Activated CD8-positive, alpha-beta T cell treated with anti-CD3 and anti-CD28 coated beads for 36 hours (primary cell): Measurements from ENCODE around the gene OR14I1. TPM values are rescaled to one million over a fixed set of nuclear protein-coding genes. Genes with fewer than 3 reads are reported as not detected.

ENCODE experiments used
- ATAC-seq: fragments of 200-7000 bp; cut with Tn5 transposase; one replicate; pipeline ENCODE4 v1.10.0; 2021; ENCODE audit warnings: mild to moderate bottlenecking, moderate library complexity
- CTCF ChIA-PET: fragments of 350-600 bp; sonication (Branson Sonifier 250); formaldehyde crosslinking; loops from one replicate; lab custom pipeline; 2021; ENCODE audit warnings: antibody characterized with exemption; lab: Charles Lee
- POLR2A ChIA-PET: fragments of 350-600 bp; sonication (Branson Sonifier 250); formaldehyde crosslinking; loops from one replicate; lab custom pipeline; 2021; ENCODE audit warnings: antibody characterized with exemption; lab: Charles Lee
- DNase-seq: peaks from one replicate; pipeline ENCODE4 v3.0.0-alpha.2; 2020
- H3K27ac Mint-ChIP-seq: one replicate; pipeline ENCODE4 v1.8.0; 2021; ENCODE audit warnings: mild to moderate bottlenecking, mixed read lengths
- H3K27me3 Mint-ChIP-seq: one replicate; pipeline ENCODE4 v1.8.0; 2021; ENCODE audit warnings: mixed read lengths
- H3K36me3 Mint-ChIP-seq: one replicate; pipeline ENCODE4 v1.8.0; 2021; ENCODE audit warnings: low read depth, mixed read lengths
- H3K4me1 Mint-ChIP-seq: one replicate; pipeline ENCODE4 v1.8.0; 2021; ENCODE audit warnings: low read depth, mixed read lengths
- H3K4me3 Mint-ChIP-seq: one replicate; pipeline ENCODE4 v1.8.0; 2021; ENCODE audit warnings: mild to moderate bottlenecking, moderate library complexity, mixed read lengths
- H3K9me3 Mint-ChIP-seq: one replicate; pipeline ENCODE4 v1.8.0; 2021; ENCODE audit warnings: mixed read lengths
- CTCF ChIP-seq: fragments of 200-600 bp; IDR thresholded peaks from one replicate; pipeline ENCODE4 v1.8.0; 2022; ENCODE audit warnings: antibody characterized with exemption, mild to moderate bottlenecking
- intact Hi-C: fragments of 100-400 bp; cut with micrococcal nuclease; formaldehyde crosslinking; loops from one replicate; pipeline ENCODE4 v1.10.0; 2022
- total RNA-seq, 2 experiments: library from RNA; stranded (reverse); gene quantifications; one replicate each; pipeline ENCODE4 v1.2.3, GENCODE V29; 2021

OR14I1 gene
- total RNA-seq, 2 experiments from 2014 or later = not detected

GRCh38 chr1:248730507-248731335, 28.2 kb upstream of the OR14I1 start:
- CTCF ChIA-PET = no interaction called here
- Mint-ChIP-seq H3K36me3 (no peaks in the 10 kb centered on the region), H3K9me3 (peaks cover 5% of the 10 kb centered on the region), H3K27ac (no peak overlapping the region), H3K27me3 (peaks cover 5% of the 10 kb centered on the region), H3K4me1 (no peaks in the 10 kb centered on the region), H3K4me3 (no peak overlapping the region)
- intact Hi-C loops = no loop called here
- POLR2A ChIA-PET = no interaction called here
- no peak for DNase-seq
- TF ChIP-seq CTCF = no peak
- no peak for ATAC-seq

- ATAC-seq (no peak), DNase-seq (no peak)
- Mint-ChIP-seq H3K4me1 (no peaks in the 10 kb centered on the region), H3K27ac (no peak overlapping the region), H3K36me3 (peaks cover 2% of the 10 kb centered on the region), H3K4me3 (no peak overlapping the region), H3K27me3 (peaks cover 11% of the 10 kb centered on the region), H3K9me3 (peaks cover 12% of the 10 kb centered on the region)
- POLR2A ChIA-PET = no interaction called here
- CTCF ChIA-PET = no interaction called here
- no peak for TF ChIP-seq CTCF
- intact Hi-C loops = no loop called here
Measured at GRCh38 chr1:248714248-248714647, 11.7 kb upstream of the OR14I1 start.

DNA sequence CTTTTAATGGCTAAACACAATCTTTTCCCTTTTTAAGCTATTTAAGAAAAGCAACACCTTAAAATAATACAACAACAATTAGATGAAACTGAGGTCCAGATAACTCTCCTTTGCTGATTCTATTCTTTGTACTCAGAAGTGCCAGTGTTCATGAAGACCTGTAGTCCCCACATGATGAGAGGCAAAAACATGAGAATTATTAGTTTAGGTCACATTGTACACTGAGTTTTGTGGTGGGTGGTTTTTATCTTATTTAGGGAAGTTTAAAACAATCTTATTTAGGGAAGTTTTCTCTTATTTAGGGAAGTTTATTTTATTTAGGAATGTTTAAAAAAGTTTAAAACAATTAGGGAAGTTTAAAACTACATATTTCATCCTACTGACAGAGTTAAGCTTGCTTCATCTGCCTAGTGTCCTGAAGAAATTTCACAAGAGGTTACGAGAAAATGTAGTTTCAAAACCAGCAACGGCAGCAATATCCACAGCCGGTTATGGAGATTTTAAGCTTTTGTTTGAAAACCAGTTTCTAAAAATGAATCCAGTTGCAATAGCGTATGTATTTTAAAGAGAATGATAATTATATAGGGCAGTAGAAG, 7.8 kb upstream of the OR14I1 start:
- DNase-seq (no peak), ATAC-seq (no peak)
- Mint-ChIP-seq H3K27ac (no peak overlapping the region), H3K36me3 (peaks cover 2% of the 10 kb centered on the region), H3K9me3 (peaks cover 10% of the 10 kb centered on the region), H3K4me3 (no peak overlapping the region), H3K4me1 (no peaks in the 10 kb centered on the region), H3K27me3 (peaks cover 21% of the 10 kb centered on the region)
- CTCF ChIA-PET = interaction anchor here (1.7 kb wide), 1 partner anchor 96 kb away, joined by 3 read pairs; no protein-coding TSS in a partner anchor
- intact Hi-C loops = no loop called here
- POLR2A ChIA-PET = no interaction called here
- no peak for TF ChIP-seq CTCF

GRCh38 chr1:248704606-248705005, 2.0 kb upstream of the OR14I1 start:
- Mint-ChIP-seq H3K9me3 (no peaks in the 10 kb centered on the region), H3K4me3 (no peak overlapping the region), H3K36me3 (no peaks in the 10 kb centered on the region), H3K4me1 (no peaks in the 10 kb centered on the region), H3K27me3 (peaks cover 13% of the 10 kb centered on the region), H3K27ac (no peak overlapping the region)
- no peak for TF ChIP-seq CTCF
- ChIA-PET POLR2A (no interaction called here), CTCF (interaction anchor here (1.2 kb wide), 1 partner anchor 121 kb away, joined by 3 read pairs; the partner anchor contains the start of gene SH3BP5L)
- intact Hi-C loops = no loop called here
- no peak for ATAC-seq
- no peak for DNase-seq

GRCh38 chr1:248703674-248704073, 1.1 kb upstream of the OR14I1 start:
- H3K27me3 Mint-ChIP-seq = peaks cover 11% of the 10 kb centered on the region
- TF ChIP-seq CTCF = no peak
- no peak overlapping the region for H3K27ac Mint-ChIP-seq
- H3K36me3 Mint-ChIP-seq = no peaks in the 10 kb centered on the region
- intact Hi-C loops = no loop called here
- ATAC-seq (no peak), DNase-seq (no peak)
- ChIA-PET CTCF (interaction anchor here (1.2 kb wide), 1 partner anchor 122 kb away, joined by 3 read pairs; the partner anchor contains the start of gene SH3BP5L), POLR2A (no interaction called here)
- no peak overlapping the region for H3K4me3 Mint-ChIP-seq
- no peaks in the 10 kb centered on the region for H3K9me3 Mint-ChIP-seq
- no peaks in the 10 kb centered on the region for H3K4me1 Mint-ChIP-seq
